Glutamatergic neuron (in vitro differentiated cells): ENCODE measurements around the gene ATXN8OS. TPM values are rescaled to one million over a fixed set of nuclear protein-coding genes. Genes with fewer than 3 reads are reported as not detected.

Experiments used
- DNase-seq: peaks from one replicate; pipeline ENCODE4 v3.0.0; 2022
- H3K27ac Mint-ChIP-seq: one replicate; pipeline ENCODE4 v1.8.0; 2020; ENCODE audit warnings: mild to moderate bottlenecking, mixed read lengths, inconsistent platforms; ENCODE audit not compliant: unreplicated experiment
- H3K27me3 Mint-ChIP-seq: one replicate; pipeline ENCODE4 v1.8.0; 2020; ENCODE audit warnings: mild to moderate bottlenecking, moderate library complexity, mixed read lengths, inconsistent platforms; ENCODE audit not compliant: unreplicated experiment
- H3K36me3 Mint-ChIP-seq: one replicate; pipeline ENCODE4 v1.8.0; 2020; ENCODE audit warnings: mild to moderate bottlenecking, mixed read lengths, inconsistent platforms; ENCODE audit not compliant: unreplicated experiment
- H3K4me1 Mint-ChIP-seq: one replicate; pipeline ENCODE4 v1.8.0; 2020; ENCODE audit warnings: mild to moderate bottlenecking, low read depth, mixed read lengths, inconsistent platforms; ENCODE audit not compliant: unreplicated experiment
- H3K4me3 Mint-ChIP-seq: one replicate; pipeline ENCODE4 v1.8.0; 2020; ENCODE audit warnings: mild to moderate bottlenecking, mixed read lengths, inconsistent platforms; ENCODE audit not compliant: unreplicated experiment
- H3K9me3 Mint-ChIP-seq: one replicate; pipeline ENCODE4 v1.8.0; 2020; ENCODE audit warnings: mild to moderate bottlenecking, moderate library complexity, mixed read lengths, inconsistent platforms; ENCODE audit not compliant: unreplicated experiment
- CTCF ChIP-seq: fragments of 200-600 bp; sonication (generic); IDR thresholded peaks from one replicate; pipeline ENCODE4 v1.5.0; 2021; ENCODE audit not compliant: partially characterized antibody, unreplicated experiment
- total RNA-seq: library from RNA; stranded (reverse); fragmentation: NEBNext Ultra II Directional; extraction: Animal tissue kit (Norgen Biotek cat#: 25700); gene quantifications from one replicate; pipeline ENCODE4 v1.2.1, GENCODE V29; 2021; ENCODE audit not compliant: unreplicated experiment

ATXN8OS gene
- total RNA-seq, 1 donor from 2014 or later: not detected

DNA sequence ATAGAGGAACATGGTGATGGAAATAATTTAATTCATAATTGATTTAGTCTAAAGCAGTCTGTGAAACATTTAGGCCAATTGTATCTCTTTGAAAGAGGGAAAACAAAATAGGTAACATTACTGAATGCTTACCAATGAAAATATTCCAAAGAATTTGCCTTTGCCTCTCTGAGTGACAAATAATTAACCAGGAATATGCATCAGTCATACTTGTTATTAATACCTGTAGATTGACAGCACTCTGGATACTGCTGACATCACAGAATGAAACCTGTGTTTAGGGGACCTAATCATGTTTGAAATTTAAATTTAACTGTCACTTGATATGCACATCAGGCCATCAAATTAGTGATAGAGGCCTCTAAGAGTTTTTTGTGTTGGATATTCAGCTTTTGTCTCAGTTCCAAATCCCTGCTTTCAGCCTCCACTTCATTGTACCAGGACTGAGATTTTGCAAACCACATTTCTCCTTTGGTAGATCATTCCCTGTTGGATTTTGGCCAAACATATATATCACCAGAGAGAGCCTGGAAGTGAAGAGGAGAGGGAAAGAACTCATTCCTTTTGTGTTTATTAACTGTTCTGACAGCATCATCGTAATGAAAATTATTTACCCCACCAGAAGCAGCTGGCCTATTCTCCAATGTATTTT, 65.4 kb downstream of the ATXN8OS start:
- H3K9me3 Mint-ChIP-seq: peaks cover 2% of the 10 kb centered on the region
- H3K4me3 Mint-ChIP-seq: no peak overlapping the region
- no peaks in the 10 kb centered on the region for H3K4me1 Mint-ChIP-seq
- no peak for DNase-seq
- no peak for TF ChIP-seq CTCF
- no peaks in the 10 kb centered on the region for H3K36me3 Mint-ChIP-seq
- H3K27me3 Mint-ChIP-seq: no peaks in the 10 kb centered on the region
- H3K27ac Mint-ChIP-seq: no peak overlapping the region

DNA sequence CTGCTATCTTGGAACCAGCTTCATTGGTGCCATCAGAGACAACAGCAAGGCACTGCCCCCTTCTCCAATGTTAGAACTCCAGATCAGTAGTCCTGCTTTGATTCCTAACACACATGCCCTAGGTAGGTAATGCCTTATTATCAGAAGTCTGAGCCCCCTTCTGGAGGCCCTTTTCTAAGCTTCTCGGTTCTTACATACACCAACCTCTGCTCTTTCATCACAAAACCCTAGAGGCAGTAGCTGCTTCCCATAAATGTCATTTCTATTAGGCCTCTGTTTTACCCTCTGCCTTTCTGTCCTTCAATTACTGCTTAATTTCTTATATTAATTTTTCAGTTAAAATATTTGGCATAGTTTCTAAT, 66.0 kb downstream of the ATXN8OS start:
- H3K36me3 Mint-ChIP-seq: no peaks in the 10 kb centered on the region
- no peak for DNase-seq
- no peak overlapping the region for H3K4me3 Mint-ChIP-seq
- TF ChIP-seq CTCF: no peak
- H3K27ac Mint-ChIP-seq: no peak overlapping the region
- H3K9me3 Mint-ChIP-seq: peaks cover 2% of the 10 kb centered on the region
- H3K4me1 Mint-ChIP-seq: no peaks in the 10 kb centered on the region
- no peaks in the 10 kb centered on the region for H3K27me3 Mint-ChIP-seq

- no peak overlapping the region for H3K27ac Mint-ChIP-seq
These were observed 70.7 kb downstream of the ATXN8OS start for GRCh38 chr13:70178346-70178745.

More at GRCh38 chr13:70178346-70178745, 70.7 kb downstream of the ATXN8OS start:
- H3K4me1 Mint-ChIP-seq: no peaks in the 10 kb centered on the region
- no peaks in the 10 kb centered on the region for H3K9me3 Mint-ChIP-seq
- no peaks in the 10 kb centered on the region for H3K27me3 Mint-ChIP-seq
- no peaks in the 10 kb centered on the region for H3K36me3 Mint-ChIP-seq
- H3K4me3 Mint-ChIP-seq: no peak overlapping the region
- no peak for TF ChIP-seq CTCF
- no peak for DNase-seq

Other genes starting within 250 kb of the ATXN8OS start
- gene KLHL1, start 626 bp downstream of the ATXN8OS start, total RNA-seq: not detected